Ovary (tissue), 9 donors: ENCODE data around the gene FBLN2. TPM values are rescaled to one million over a fixed set of nuclear protein-coding genes. Genes with fewer than 3 reads are reported as not detected.

ENCODE experiments used
- DNase-seq, 5 donors: peaks; one replicate each; pipeline ENCODE4 v3.0.0-alpha.2; 2019 to 2020
- H3K27ac ChIP-seq, 2 donors: fragments of 200-600 bp; one replicate each; pipeline versions ENCODE4 v1.5.1 to v1.8.0; 2019 to 2022
- H3K27me3 ChIP-seq: fragments of 200-600 bp; one replicate; pipeline ENCODE4 v1.8.0; 2022
- H3K36me3 ChIP-seq: fragments of 200-600 bp; sonication (generic); one replicate; pipeline ENCODE4 v1.5.1; 2019
- H3K4me1 ChIP-seq: one replicate; pipeline ENCODE4 v1.8.1; 2013; ENCODE audit warnings: mild to moderate bottlenecking, moderate library complexity; ENCODE audit not compliant: insufficient read depth
- H3K4me3 ChIP-seq: fragments of 200-600 bp; sonication (generic); one replicate; pipeline ENCODE4 v1.5.1; 2017
- H3K9me3 ChIP-seq, 2 donors: fragments of 200-600 bp in 1 of 2; sonication (generic) in 1 of 2; one replicate each; pipeline versions ENCODE4 v1.5.1 to v1.8.1; 2013 to 2019; ENCODE audit warnings: mild to moderate bottlenecking in 1 of 2, moderate library complexity in 1 of 2
- EP300 ChIP-seq: sonication (generic); formaldehyde crosslinking; IDR thresholded peaks from one replicate; pipeline ENCODE4 v1.6.1; 2017; ENCODE audit warnings: antibody characterized with exemption
- POLR2A ChIP-seq: fragments of 450-650 bp; IDR thresholded peaks from one replicate; pipeline ENCODE4 v1.6.1; 2017; ENCODE audit warnings: antibody characterized with exemption, mild to moderate bottlenecking, moderate library complexity
- WGBS, 3 donors: extraction: QIAGEN DNeasy Blood & Tissue Kit in 1 of 3; methylation state at CpG; one replicate each; pipeline versions ENCODE4 v1.1.5 to v1.1.7; 2013 to 2017; 5-methylcytosine and 5-hydroxymethylcytosine counted together
- intact Hi-C, 4 donors: fragments of 100-400 bp; cut with DNase I; formaldehyde crosslinking; loops; one replicate each; pipeline versions ENCODE4 v1.11.0 to v1.15.1; 2022 to 2023
- polyA plus RNA-seq, 2 donors: library from polyadenylated mRNA; stranded (reverse); fragments of 200-250 nt in 1 of 2; fragments of 350-450 nt in 1 of 2; fragmentation: Illumina TruSeq in 1 of 2; extraction: RNeasy Lipid Tissue Mini Kit (QIAGEN cat#74804) in 1 of 2; gene quantifications; one replicate each; pipeline ENCODE4 v1.2.3, GENCODE V29; 2013 to 2014
- total RNA-seq, 7 donors: library from RNA; depleted of rRNA in 2 of 7; stranded (reverse); fragments of >200 nt in 2 of 7; fragmentation: NEBNext Ultra II Directional in 3 of 7; extraction: Animal tissue kit (Norgen Biotek cat#: 25700) in 3 of 7; gene quantifications; one replicate each; pipeline versions ENCODE4 v1.1.0 to v1.2.4, GENCODE V29; 2016 to 2023
- TF ChIP-seq, protein P1 (sequence below), 3 donors: fragments of 450-650 bp in 2 of 3; fragments of 200-600 bp in 1 of 3; IDR thresholded peaks; one replicate each; pipeline versions ENCODE4 v1.5.1 to v1.8.0; 2016 to 2022; ENCODE audit warnings: antibody characterized with exemption in 3 of 3, mild to moderate bottlenecking in 1 of 3
- donor health status: DM: no; HTN: no; CAD: no; lungs with moderate emphysema.
- donor health status: DM: no; HTN: no; CAD: no.
- donor health status: Bipolar disorder and iron deficiency.
- donor health status: DM: yes; HTN: yes; CAD: no.
- donor health status: DM: no; HTN: no; CAD: no.
- donor health status: DM: yes; HTN: yes; CAD: no.

The FBLN2 gene
- total and polyA plus RNA-seq, 9 donors, result 4.0 to 18.2 (median 8.1) TPM

- TF ChIP-seq POLR2A (no peak), EP300 (no peak)
- TF ChIP-seq, protein P1, sequence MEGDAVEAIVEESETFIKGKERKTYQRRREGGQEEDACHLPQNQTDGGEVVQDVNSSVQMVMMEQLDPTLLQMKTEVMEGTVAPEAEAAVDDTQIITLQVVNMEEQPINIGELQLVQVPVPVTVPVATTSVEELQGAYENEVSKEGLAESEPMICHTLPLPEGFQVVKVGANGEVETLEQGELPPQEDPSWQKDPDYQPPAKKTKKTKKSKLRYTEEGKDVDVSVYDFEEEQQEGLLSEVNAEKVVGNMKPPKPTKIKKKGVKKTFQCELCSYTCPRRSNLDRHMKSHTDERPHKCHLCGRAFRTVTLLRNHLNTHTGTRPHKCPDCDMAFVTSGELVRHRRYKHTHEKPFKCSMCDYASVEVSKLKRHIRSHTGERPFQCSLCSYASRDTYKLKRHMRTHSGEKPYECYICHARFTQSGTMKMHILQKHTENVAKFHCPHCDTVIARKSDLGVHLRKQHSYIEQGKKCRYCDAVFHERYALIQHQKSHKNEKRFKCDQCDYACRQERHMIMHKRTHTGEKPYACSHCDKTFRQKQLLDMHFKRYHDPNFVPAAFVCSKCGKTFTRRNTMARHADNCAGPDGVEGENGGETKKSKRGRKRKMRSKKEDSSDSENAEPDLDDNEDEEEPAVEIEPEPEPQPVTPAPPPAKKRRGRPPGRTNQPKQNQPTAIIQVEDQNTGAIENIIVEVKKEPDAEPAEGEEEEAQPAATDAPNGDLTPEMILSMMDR (IDR thresholded peaks at IDR 0.05), result no peak
- Histone ChIP-seq H3K9me3 (no peaks in the 10 kb centered on the region), H3K27me3 (no peaks in the 10 kb centered on the region), H3K36me3 (no peaks in the 10 kb centered on the region), H3K4me1 (no peaks in the 10 kb centered on the region), H3K4me3 (no peak overlapping the region), H3K27ac (no peak overlapping the region)
- no peak for DNase-seq
- WGBS, 3 donors, result 89 to 90% (median 90%) methylated on average over 5 of the region's 5 CpGs
- intact Hi-C loops, result no loop called here
Observed at GRCh38 chr3:13563911-13564310, 15.0 kb downstream of the FBLN2 start.

DNA sequence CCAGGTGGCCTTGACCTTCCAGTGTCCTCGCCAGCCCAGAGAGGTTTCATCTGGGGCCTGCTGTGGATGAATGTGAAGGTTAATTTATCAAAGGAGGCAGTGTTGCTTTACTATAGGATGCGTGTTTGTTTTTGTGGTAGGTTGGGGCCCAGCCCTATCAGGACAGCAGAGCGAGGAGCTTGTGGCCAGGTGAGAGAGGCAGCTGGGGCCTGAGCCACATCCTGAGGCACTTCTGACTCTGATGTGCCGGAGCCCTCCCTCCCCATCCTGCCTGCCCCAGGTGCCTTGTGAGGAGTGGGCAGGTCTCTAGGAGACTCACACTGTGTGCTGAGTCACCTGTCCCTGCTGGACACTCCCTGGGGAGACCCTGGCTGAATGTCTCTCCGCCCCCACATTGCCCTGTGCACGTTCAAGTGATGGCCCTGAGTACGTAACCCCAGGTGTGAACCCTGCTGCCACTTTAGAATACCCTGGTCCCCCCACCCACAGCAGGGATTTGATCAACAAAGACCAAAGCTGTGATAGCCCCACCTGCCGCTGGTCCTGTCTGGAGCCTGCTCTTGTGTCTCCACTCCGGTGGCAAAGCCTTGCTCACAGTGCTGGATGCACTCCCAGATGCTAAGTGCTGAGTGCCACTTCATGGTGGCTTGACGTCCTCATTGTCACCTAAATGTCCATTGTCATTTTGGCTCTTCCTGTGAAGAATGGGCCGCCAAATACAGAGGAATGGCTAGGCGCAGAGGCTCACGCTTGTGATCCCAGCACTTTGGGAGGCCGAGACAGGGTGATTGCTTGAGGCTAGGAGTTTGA lies 16.0 kb downstream of the FBLN2 start:
- no peaks in the 10 kb centered on the region for H3K27me3 ChIP-seq
- intact Hi-C loops, result no loop called here
- DNase-seq, result no peak
- H3K36me3 ChIP-seq, result no peaks in the 10 kb centered on the region
- no peaks in the 10 kb centered on the region for H3K4me1 ChIP-seq
- no peak overlapping the region for H3K4me3 ChIP-seq
- H3K27ac ChIP-seq, result no peak overlapping the region
- TF ChIP-seq, protein P1 (IDR thresholded peaks at IDR 0.05), result no peak
- no peak for TF ChIP-seq EP300
- TF ChIP-seq POLR2A, result no peak
- WGBS, 3 donors, result 94% methylated on average over 14 of the region's 14 CpGs
- H3K9me3 ChIP-seq, result no peaks in the 10 kb centered on the region

DNA sequence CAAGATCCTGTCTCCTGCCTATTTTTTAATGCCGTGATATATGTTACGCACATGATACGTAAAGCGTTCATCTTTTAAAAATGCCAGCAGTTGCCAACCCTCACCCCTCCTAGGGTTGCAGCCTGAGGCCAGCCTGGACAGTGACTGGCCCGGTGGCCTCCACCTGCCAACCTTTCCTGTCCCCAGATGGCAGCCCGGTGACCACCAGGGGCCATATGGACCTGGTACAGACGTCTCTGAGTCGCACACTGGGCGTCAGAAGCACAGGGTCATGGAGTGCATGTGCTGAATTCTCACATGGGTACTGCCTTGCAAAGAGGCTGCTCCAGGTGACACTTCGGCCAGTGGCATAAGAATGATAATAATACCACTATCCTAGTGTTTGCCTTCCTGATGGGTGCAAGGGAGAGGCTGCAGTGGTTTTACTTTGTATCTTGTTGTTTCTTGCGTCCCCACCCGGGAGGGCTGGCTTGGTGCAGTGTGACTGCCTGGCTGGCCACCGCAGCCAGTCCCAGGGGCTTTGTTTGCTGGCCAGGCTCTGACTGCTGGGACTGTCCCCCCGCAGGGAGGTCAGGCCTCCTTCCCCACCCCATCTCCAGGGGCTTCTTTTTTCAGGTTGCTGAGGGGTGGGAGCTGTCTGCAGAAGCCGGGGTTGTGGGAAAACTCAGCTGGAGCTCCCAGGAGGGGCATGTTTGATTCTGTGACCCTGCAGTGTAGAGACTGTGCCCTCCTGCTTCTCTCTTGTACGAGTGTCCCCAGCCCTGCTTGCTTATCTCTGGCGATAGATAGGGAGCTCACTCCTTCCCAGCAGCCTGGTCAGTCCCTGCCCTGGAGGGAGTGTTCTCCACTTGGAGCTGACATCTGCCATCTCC lies 16.9 kb downstream of the FBLN2 start:
- no peaks in the 10 kb centered on the region for H3K9me3 ChIP-seq
- intact Hi-C loops, result no loop called here
- no peak for DNase-seq
- no peak overlapping the region for H3K27ac ChIP-seq
- no peaks in the 10 kb centered on the region for H3K4me1 ChIP-seq
- 80 to 81% (median 81%) methylated on average over 17 of the region's 17 CpGs for WGBS, 3 donors
- H3K36me3 ChIP-seq, result no peaks in the 10 kb centered on the region
- no peak overlapping the region for H3K4me3 ChIP-seq
- H3K27me3 ChIP-seq, result no peaks in the 10 kb centered on the region
- TF ChIP-seq EP300, result no peak
- TF ChIP-seq POLR2A, result no peak
- TF ChIP-seq, protein P1 (IDR thresholded peaks at IDR 0.05), result no peak

GRCh38 chr3:13566453-13566748 lies 17.5 kb downstream of the FBLN2 start:
- no peak for TF ChIP-seq EP300
- TF ChIP-seq, protein P1 (IDR thresholded peaks at IDR 0.05), result no peak
- no peak for TF ChIP-seq POLR2A
- intact Hi-C loops, result no loop called here
- Histone ChIP-seq H3K27ac (no peak overlapping the region), H3K4me3 (no peak overlapping the region), H3K9me3 (no peaks in the 10 kb centered on the region), H3K36me3 (no peaks in the 10 kb centered on the region), H3K4me1 (no peaks in the 10 kb centered on the region), H3K27me3 (no peaks in the 10 kb centered on the region)
- no peak for DNase-seq
- WGBS, 3 donors, result 62 to 82% (median 65%) methylated on average over 5 of the region's 5 CpGs
